GM18861 (cell line): ENCODE measurements around the gene ITPR2.
"Not testable (repeated sequence)": the region's sequence is repeated elsewhere in the genome, so short reads cannot be mapped to it uniquely, and the experiment has no call there.

Experiments
- ATAC-seq: cut with Tn5 transposase; IDR thresholded peaks from one replicate; pipeline ENCODE4 v1.9.1; 2021; ENCODE audit not compliant: unreplicated experiment

ITPR2 gene

GRCh38 chr12:26767116-26767515 lies 65.9 kb downstream of the ITPR2 start:
- no peak for ATAC-seq

DNA sequence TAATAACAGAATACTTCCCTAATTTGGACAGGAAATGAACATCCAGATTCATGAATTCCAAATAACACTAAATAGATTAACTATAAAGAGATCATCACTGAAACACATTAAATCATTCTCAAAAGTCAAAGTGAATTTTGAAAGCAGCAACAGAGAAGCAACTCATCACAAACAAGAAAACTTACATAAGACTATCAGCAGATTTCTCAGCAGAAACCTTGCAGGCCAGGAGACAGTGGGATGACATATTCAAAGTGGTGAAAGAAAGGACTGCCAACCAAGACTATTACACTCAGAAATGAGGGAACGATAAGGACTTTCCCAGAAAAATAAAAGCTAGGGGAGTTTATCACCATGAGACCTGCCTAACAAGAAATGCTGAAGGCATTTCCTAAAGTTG lies 70.8 kb downstream of the ITPR2 start:
- ATAC-seq, result no peak

DNA sequence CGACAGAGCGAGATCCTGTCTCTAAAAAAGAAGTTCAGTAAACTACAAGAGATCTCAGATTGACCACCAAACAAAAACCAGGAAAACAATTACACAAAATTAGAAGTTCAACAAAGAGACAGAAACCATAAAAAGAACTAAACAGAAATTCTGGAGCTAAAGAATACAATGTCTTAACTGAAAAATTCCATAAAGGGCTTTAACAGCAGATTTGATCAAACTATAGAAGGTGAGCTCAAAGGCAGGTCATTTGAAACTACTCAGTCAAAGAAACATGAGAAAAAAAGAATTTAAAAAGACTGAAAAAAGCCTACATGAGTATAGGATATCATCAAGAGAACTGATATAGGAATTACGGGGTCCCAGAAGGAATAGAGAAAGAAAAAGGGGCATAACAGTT lies 71.2 kb downstream of the ITPR2 start:
- ATAC-seq, result no peak

DNA sequence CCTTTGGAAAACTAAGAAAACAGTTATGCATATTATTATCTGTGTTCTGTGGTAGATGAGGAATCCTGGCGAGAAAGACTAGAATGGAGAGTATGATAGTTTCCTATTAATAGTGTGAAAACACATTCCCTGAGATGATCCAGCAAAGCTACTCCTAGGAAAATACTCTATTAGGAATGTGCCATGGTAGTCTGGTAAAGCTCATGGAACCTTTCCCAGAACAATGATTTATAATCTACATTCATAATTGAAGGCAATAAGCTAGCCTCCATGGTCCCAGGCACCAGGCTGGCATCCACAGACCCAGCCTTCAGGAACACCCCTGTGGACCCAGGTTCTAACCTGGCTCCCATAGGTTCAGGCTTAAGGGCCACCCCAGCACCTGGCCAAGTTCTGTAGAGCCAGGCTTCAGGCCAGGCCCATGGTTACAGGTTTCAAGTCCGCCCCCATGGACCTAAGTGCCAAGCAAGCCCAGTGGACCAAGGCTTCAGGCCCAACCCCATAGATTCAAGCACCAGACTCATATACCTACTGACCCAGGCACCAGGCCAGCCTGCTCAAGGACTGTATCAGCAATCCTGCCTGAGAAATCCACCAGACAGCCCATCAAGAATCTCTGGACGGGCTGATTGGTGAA lies 72.2 kb downstream of the ITPR2 start:
- no peak for ATAC-seq

DNA sequence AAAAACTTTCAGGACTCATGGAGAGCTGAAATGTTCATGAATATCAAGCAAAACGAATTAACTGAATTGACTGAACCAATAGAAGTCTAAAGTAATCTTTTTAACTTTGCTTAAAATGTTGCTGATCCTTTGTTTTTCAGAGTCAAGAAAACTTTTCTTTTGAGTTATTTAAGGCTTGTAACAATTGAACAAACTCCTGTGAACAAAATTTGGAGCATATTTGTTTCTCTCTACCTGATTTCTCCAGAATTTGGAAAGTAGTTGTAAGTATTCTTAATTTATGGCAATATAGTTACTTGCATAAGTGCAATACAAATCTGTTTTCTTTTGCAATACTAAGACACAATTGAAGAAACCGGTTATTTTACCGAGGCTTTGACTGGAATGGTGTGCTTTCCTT lies 77.6 kb downstream of the ITPR2 start:
- not testable (repeated sequence) for ATAC-seq

DNA sequence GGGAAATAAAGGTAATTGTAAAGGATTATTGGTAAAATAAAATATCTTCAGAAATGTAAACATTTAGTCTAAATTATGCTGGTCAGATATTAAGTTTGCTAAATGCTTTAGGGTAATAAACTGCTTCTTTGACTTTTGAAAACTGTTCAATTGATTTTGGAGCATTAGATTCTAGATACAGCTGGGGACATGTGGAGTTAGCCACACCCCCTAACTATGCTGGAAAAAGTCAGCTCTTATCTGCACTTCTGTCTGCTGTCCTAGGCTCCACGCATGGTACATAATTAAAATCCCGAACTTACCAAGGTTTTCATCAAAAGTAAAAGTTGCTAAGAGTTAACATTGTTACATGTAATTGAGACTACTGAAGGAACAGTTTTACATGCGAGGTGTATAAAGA lies 78.8 kb downstream of the ITPR2 start:
- no peak for ATAC-seq

GRCh38 chr12:26751179-26751578 lies 81.8 kb downstream of the ITPR2 start:
- no peak for ATAC-seq

- ATAC-seq, result peak; percentile 36
Observed at GRCh38 chr12:26750531-26751175, 82.3 kb downstream of the ITPR2 start.

GRCh38 chr12:26749781-26750180 lies 83.2 kb downstream of the ITPR2 start:
- peak; percentile 68 for ATAC-seq

DNA sequence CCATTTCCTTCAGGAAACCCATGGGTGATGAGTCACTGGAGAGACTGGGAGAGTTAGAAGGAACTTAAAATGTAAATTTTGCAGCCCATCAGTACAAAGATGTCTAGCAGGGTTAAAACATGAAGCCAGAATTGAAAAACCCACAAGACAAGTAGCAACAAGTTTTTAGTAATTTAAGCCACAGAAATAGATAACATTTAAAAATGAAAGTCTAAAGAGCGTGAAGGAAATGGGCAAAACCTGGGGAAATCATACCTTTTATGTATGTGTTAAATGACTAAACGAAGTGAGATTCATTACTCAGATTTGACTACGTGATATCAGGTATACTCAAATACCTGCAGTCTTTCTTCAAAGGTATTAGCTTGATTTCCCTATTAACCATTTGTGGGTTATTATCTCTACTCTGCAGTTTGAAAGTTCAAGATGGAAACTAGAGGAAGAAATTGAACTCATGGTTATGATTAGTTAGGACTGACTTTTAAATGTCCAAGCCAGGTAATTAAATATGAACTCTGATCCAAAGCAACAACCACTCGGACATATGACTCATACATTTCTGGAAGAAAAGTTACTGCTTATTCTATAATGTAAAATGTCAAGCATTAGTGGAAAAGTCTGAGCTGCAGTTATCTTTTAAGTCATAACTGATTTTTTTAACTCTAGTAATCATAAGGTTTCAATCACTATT lies 84.1 kb downstream of the ITPR2 start:
- ATAC-seq, result peak; percentile 41

DNA sequence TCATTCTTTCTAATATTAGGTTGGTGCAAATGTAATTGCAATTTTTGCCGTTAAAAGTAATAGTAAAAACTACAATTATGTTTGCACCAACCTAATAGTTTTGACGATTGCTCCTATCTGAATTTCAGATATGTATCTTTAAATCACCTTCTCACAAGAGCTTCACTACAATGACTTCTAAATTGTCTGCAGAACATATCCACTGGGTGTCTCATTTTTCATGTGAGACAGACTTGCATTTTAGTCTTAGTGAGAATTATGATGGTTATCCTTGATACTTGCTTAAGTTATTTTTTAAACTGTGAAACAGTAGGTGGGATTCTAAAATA lies 84.6 kb downstream of the ITPR2 start:
- ATAC-seq, result no peak

DNA sequence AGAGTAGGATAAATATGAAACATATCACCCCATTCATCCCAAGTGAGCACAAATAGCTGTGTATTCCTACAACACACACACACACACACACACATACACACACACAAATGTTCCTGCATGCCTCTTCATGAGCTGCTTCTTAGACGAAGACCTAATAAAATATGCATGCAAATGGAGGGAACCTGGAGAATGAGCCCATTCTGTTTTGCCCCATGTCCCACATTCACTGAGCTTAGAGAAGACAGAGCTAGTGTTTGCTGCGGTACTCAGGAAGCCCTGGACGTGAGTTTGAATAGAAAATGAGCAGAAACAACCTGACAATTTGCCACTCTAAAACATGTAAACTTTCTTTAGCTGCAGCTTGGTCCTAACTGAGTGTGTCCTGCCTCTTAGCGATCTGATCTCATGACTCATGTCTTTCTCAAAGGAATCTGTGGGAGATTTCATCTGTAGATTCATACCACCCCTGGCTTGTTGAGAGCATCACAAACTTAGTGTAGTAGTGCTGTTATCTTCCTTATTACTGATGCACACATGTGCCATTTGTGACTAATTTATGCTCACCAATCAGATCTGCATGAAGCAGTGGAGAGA lies 86.8 kb downstream of the ITPR2 start:
- no peak for ATAC-seq

- ATAC-seq, result no peak
Observed at GRCh38 chr12:26744697-26745440, 88.1 kb downstream of the ITPR2 start.

DNA sequence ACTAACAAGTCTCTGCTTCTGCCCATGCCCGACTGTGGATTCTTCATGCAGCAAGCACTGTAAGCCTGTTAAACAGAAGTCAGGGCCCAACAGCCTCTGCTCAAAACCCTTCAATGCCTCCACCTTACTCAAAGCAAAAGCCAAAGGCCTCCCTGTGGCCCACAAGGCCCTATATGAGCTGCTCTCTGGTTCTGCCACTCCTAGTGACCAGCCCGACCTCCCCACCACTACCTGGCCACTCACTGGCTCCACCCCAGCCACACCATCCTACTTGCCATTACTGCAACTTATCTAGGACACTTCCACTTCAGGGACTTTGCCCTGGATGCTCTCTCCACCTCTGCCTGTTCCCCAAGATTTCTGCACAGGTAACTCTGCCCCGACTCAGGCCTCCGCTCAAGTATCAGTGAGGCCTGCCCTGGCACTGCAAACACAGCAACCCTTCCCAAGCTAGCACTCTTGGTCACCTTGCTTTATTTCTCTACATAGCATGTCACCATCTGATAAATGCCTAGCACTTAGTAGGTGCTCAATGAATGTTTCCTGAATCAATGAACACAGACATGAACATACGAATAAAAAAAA lies 88.9 kb downstream of the ITPR2 start:
- no peak for ATAC-seq

GRCh38 chr12:26741584-26742227 lies 91.3 kb downstream of the ITPR2 start:
- ATAC-seq, result no peak

DNA sequence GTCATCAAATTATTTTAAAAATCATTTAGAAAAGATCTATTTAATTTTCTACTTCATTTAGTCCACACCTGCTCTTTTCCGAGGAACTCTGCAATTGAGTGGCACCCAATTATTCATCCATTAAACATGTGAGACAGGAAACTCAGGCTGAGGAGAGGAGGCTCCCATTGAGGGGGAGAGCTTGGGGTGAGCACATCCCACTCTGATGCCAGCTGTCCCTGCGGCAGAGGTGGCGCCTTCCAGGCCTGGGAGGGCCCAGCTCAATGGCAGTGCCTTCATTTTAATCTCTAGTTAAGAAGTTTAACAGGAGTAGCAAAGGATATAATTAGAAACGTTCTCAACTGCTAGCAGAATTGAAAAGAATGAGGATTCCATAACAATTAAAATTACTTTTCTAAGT lies 92.0 kb downstream of the ITPR2 start:
- ATAC-seq, result no peak

- ATAC-seq, result no peak
Observed at GRCh38 chr12:26740348-26740747, 92.6 kb downstream of the ITPR2 start.

DNA sequence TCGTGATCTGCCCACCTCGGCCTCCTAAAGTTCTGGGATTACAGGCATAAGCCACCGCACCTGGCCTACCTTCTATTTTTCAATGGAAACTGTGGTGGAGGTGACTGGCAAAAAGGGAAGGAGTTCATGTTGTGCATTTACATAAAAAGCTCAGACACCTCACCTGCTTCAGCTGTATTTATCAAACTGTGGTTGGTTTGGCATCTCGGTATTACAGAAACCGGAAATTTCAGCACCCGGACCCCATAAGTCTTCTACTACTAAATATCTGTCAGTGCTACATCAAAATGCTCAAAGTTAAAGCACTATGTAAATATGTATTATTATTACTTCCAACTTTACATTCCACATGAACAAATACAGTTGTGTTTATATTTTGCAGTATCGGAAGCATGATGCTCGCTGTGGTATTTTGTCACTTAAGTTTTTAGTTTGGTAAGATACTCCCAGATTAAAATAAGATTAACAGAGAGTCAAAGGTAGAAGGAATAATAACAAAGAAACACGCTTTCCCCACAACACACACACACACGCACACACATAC lies 95.4 kb downstream of the ITPR2 start:
- ATAC-seq, result no peak

- ATAC-seq, result no peak
Observed at GRCh38 chr12:26736563-26737486, 96.2 kb downstream of the ITPR2 start.
